Sigmoid colon (tissue), 7 donors: Measurements from ENCODE around the gene SGCD. TPM values are rescaled to one million over a fixed set of nuclear protein-coding genes. Genes with fewer than 3 reads are reported as not detected.
A peak's percentile ranks its signal among the peaks of the same experiment; 100 is the strongest.

Experiments used
- DNase-seq: peaks from one replicate; pipeline ENCODE4 v3.0.0-alpha.2; 2019
- H3K27ac ChIP-seq, 4 donors: fragments of 200-600 bp; sonication (generic); one replicate each; pipeline ENCODE4 v1.5.1; 2016 to 2019; ENCODE audit warnings: mild to moderate bottlenecking in 1 of 4
- H3K27me3 ChIP-seq, 3 donors: fragments of 200-600 bp; sonication (generic); one replicate each; pipeline ENCODE4 v1.5.1; 2019; ENCODE audit warnings: mild to moderate bottlenecking in 1 of 3
- H3K36me3 ChIP-seq, 4 donors: fragments of 200-600 bp; sonication (generic); one replicate each; pipeline ENCODE4 v1.5.1; 2016 to 2019
- H3K4me1 ChIP-seq, 4 donors: fragments of 200-600 bp; sonication (generic); one replicate each; pipeline ENCODE4 v1.5.1; 2017 to 2019
- H3K4me3 ChIP-seq, 4 donors: fragments of 200-600 bp; sonication (generic); one replicate each; pipeline ENCODE4 v1.5.1; 2017 to 2019; ENCODE audit warnings: mild to moderate bottlenecking in 2 of 4, moderate library complexity in 1 of 4
- H3K9me3 ChIP-seq, 4 donors: fragments of 200-600 bp in 3 of 4; sonication (generic) in 3 of 4; one replicate each; pipeline versions ENCODE4 v1.5.1 to v1.6.1; 2013 to 2019
- CTCF ChIP-seq, 4 experiments: fragments of 450-650 bp in 3 of 4; fragments of 200-600 bp in 1 of 4; IDR thresholded peaks; one replicate each; pipeline ENCODE4 v1.5.1; 2016 to 2019; ENCODE audit warnings: antibody characterized with exemption in 4 of 4, mild to moderate bottlenecking in 3 of 4, moderate library complexity in 2 of 4
- EP300 ChIP-seq, 4 donors: sonication (generic); formaldehyde crosslinking; IDR thresholded peaks; one replicate each; pipeline ENCODE4 v1.6.1; 2017; ENCODE audit warnings: antibody characterized with exemption in 4 of 4
- POLR2A ChIP-seq, 2 donors: fragments of 450-650 bp; IDR thresholded peaks; one replicate each; pipeline ENCODE4 v1.6.1; 2016; ENCODE audit warnings: antibody characterized with exemption in 2 of 2, mild to moderate bottlenecking in 2 of 2, moderate library complexity in 2 of 2
- POLR2AphosphoS5 ChIP-seq, 4 donors: sonication (generic); formaldehyde crosslinking; IDR thresholded peaks; one replicate each; pipeline ENCODE4 v1.6.1; 2017; ENCODE audit warnings: antibody characterized with exemption in 4 of 4
- WGBS, 2 donors: extraction: QIAGEN DNeasy Blood & Tissue Kit; methylation state at CpG; one replicate each; pipeline ENCODE4 v1.1.7; 2013; 5-methylcytosine and 5-hydroxymethylcytosine counted together
- intact Hi-C: fragments of 100-400 bp; cut with DNase I; formaldehyde crosslinking; loops from one replicate; pipeline ENCODE4 v1.15.1; 2023
- polyA plus RNA-seq, 3 donors: library from polyadenylated mRNA; stranded (reverse); fragments of 200-250 nt; gene quantifications; one replicate each; pipeline ENCODE4 v1.2.3, GENCODE V29; 2013
- total RNA-seq, 4 donors: library from RNA; depleted of rRNA; stranded (reverse); fragments of >200 nt; gene quantifications; one replicate each; pipeline ENCODE4 v1.1.0, GENCODE V29; 2016
- donor health status: healthy with polysubstance abuse.
- donor health status: Bipolar disorder and iron deficiency.
- donor health status: healthy.

Gene SGCD
- total and polyA plus RNA-seq, 7 donors: under 0.01 to 34.3 (median 8.2) TPM

- Histone ChIP-seq H3K4me1 (peaks cover 0 to 12% (median 3%) of the 10 kb centered on the region in 4 donors), H3K27me3 (no peaks in the 10 kb centered on the region), H3K9me3 (peaks cover 0 to 3% (median 0%) of the 10 kb centered on the region in 4 donors), H3K36me3 (no peaks in the 10 kb centered on the region), H3K27ac (no peak overlapping the region), H3K4me3 (no peak overlapping the region)
- intact Hi-C loops: no loop called here
- no peak for DNase-seq
- 73 to 89% methylated on average over 1 of the region's 1 CpG for WGBS, 2 donors
- TF ChIP-seq CTCF (IDR thresholded peaks at IDR 0.05) (no peak), POLR2AphosphoS5 (IDR thresholded peaks at IDR 0.05) (no peak), POLR2A (IDR thresholded peaks at IDR 0.05) (no peak), EP300 (IDR thresholded peaks at IDR 0.05) (no peak)
These were observed 234.7 kb downstream of the SGCD start for GRCh38 chr5:156561651-156562050.

- no peak overlapping the region for H3K27ac ChIP-seq
- no peak for DNase-seq
- peaks cover 0 to 3% (median 0%) of the 10 kb centered on the region in 4 donors for H3K9me3 ChIP-seq
- no peak overlapping the region for H3K4me3 ChIP-seq
- no peaks in the 10 kb centered on the region for H3K4me1 ChIP-seq
- H3K36me3 ChIP-seq: no peaks in the 10 kb centered on the region
- H3K27me3 ChIP-seq: no peaks in the 10 kb centered on the region
- TF ChIP-seq CTCF (IDR thresholded peaks at IDR 0.05) (no peak), EP300 (IDR thresholded peaks at IDR 0.05) (no peak), POLR2AphosphoS5 (IDR thresholded peaks at IDR 0.05) (no peak), POLR2A (IDR thresholded peaks at IDR 0.05) (no peak)
- intact Hi-C loops: no loop called here
These were observed 243.7 kb downstream of the SGCD start for GRCh38 chr5:156570615-156571014.

- Histone ChIP-seq H3K4me1 (peaks cover 0 to 48% (median 26%) of the 10 kb centered on the region in 4 donors), H3K27me3 (no peaks in the 10 kb centered on the region), H3K9me3 (no peaks in the 10 kb centered on the region), H3K27ac (peak overlapping the region; percentile 56 to 81 (median 72)), H3K4me3 (no peak overlapping the region), H3K36me3 (no peaks in the 10 kb centered on the region)
- intact Hi-C loops: no loop called here
- no peak for DNase-seq
- WGBS, 2 donors: 80 to 88% methylated on average over 3 of the region's 3 CpGs
- peak in 2 of 4 donors; percentile 45 to 50 for TF ChIP-seq POLR2AphosphoS5 (IDR thresholded peaks at IDR 0.05)
- TF ChIP-seq EP300 (IDR thresholded peaks at IDR 0.05): no peak
These were observed 254.8 kb downstream of the SGCD start for GRCh38 chr5:156581725-156582124.

- intact Hi-C loops: no loop called here
- 31 to 52% methylated on average over 2 of the region's 2 CpGs for WGBS, 2 donors
These were observed 255.2 kb downstream of the SGCD start for GRCh38 chr5:156582193-156582598.

GRCh38 chr5:156584871-156585270 lies 257.9 kb downstream of the SGCD start:
- Histone ChIP-seq H3K9me3 (no peaks in the 10 kb centered on the region), H3K27me3 (no peaks in the 10 kb centered on the region), H3K36me3 (no peaks in the 10 kb centered on the region), H3K27ac (peak overlapping the region; percentile 15 to 81 (median 72)), H3K4me1 (peaks cover 0 to 73% (median 46%) of the 10 kb centered on the region in 4 donors), H3K4me3 (no peak overlapping the region)
- intact Hi-C loops: no loop called here
- DNase-seq: no peak
- no peak for TF ChIP-seq POLR2A (IDR thresholded peaks at IDR 0.05)
- TF ChIP-seq POLR2AphosphoS5 (IDR thresholded peaks at IDR 0.05): peak in 1 of 4 donors; percentile 22
- TF ChIP-seq CTCF (IDR thresholded peaks at IDR 0.05): no peak

More at GRCh38 chr5:156582193-156582598, 255.2 kb downstream of the SGCD start:
- H3K4me3 ChIP-seq: no peak overlapping the region
- peak; percentile 59 to 91 (median 78) for TF ChIP-seq EP300 (IDR thresholded peaks at IDR 0.05)
- TF ChIP-seq POLR2A (IDR thresholded peaks at IDR 0.05): no peak
- peak in 3 of 4 donors; percentile 53 to 75 (median 55) for TF ChIP-seq POLR2AphosphoS5 (IDR thresholded peaks at IDR 0.05)
- no peaks in the 10 kb centered on the region for H3K27me3 ChIP-seq
- H3K36me3 ChIP-seq: no peaks in the 10 kb centered on the region
- peak overlapping the region; percentile 56 to 81 (median 72) for H3K27ac ChIP-seq
- H3K9me3 ChIP-seq: no peaks in the 10 kb centered on the region
- no peak for DNase-seq
- H3K4me1 ChIP-seq: peaks cover 0 to 53% (median 30%) of the 10 kb centered on the region in 4 donors

GRCh38 chr5:156585999-156586398 lies 259.0 kb downstream of the SGCD start:
- H3K4me3 ChIP-seq: no peak overlapping the region
- no peak for DNase-seq
- 81 to 91% methylated on average over 4 of the region's 4 CpGs for WGBS, 2 donors
- TF ChIP-seq POLR2A (IDR thresholded peaks at IDR 0.05) (no peak), CTCF (IDR thresholded peaks at IDR 0.05) (no peak), POLR2AphosphoS5 (IDR thresholded peaks at IDR 0.05) (no peak), EP300 (IDR thresholded peaks at IDR 0.05) (no peak)
- peak overlapping the region in 3 of 4 donors; percentile 70 to 81 (median 74) for H3K27ac ChIP-seq
- H3K27me3 ChIP-seq: no peaks in the 10 kb centered on the region
- no peaks in the 10 kb centered on the region for H3K36me3 ChIP-seq
- H3K9me3 ChIP-seq: no peaks in the 10 kb centered on the region
- intact Hi-C loops: no loop called here
- peaks cover 0 to 80% (median 51%) of the 10 kb centered on the region in 4 donors for H3K4me1 ChIP-seq
